Fibroblast of peridontal ligament (primary cell): Measurements from ENCODE around the gene GAS7.

ENCODE experiments used
- DNase-seq: peaks from one replicate; pipeline ENCODE4 v3.0.0-alpha.2; 2010; ENCODE audit errors: extremely low read depth

Gene GAS7

DNA sequence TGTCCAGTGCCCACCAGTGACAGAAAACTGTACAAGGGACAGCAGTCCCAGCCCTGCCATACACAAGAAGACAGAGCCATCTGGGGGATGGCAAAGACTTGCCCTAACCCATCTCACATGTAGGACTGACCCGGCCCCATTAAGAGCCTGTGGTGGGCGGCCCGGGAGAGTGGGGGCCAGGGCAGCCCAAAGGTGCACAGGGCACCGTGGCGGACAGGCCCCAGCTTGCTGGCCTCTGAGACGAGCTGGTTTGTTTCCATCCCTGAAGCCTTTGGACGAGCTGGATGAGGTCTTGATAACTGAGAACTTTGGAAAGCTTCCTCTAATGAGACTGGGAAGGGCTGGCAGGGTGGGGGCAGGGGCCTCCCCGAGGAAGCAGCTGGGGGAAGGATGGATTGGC, 282.3 kb downstream of the GAS7 start:
- DNase-seq, result no peak

DNA sequence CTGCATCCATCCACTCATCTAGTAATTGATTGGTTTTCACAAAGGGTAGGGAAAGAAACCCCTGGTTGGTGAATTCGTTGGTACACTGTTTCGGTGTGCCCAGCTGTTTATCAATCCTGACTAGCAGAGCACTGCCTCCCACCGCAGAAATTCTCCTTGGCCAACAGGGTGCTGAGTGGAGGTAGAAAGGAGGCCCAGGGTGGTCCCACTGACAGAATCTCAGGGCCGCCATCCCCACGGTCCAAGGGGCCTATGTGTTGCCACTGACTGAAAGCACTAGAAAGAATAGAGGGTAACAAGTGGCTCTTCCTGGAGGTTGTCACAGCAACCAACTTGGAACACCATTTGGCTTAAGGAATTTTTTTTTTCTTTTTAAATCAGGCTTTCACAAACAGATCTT, 284.9 kb downstream of the GAS7 start:
- no peak for DNase-seq

DNA sequence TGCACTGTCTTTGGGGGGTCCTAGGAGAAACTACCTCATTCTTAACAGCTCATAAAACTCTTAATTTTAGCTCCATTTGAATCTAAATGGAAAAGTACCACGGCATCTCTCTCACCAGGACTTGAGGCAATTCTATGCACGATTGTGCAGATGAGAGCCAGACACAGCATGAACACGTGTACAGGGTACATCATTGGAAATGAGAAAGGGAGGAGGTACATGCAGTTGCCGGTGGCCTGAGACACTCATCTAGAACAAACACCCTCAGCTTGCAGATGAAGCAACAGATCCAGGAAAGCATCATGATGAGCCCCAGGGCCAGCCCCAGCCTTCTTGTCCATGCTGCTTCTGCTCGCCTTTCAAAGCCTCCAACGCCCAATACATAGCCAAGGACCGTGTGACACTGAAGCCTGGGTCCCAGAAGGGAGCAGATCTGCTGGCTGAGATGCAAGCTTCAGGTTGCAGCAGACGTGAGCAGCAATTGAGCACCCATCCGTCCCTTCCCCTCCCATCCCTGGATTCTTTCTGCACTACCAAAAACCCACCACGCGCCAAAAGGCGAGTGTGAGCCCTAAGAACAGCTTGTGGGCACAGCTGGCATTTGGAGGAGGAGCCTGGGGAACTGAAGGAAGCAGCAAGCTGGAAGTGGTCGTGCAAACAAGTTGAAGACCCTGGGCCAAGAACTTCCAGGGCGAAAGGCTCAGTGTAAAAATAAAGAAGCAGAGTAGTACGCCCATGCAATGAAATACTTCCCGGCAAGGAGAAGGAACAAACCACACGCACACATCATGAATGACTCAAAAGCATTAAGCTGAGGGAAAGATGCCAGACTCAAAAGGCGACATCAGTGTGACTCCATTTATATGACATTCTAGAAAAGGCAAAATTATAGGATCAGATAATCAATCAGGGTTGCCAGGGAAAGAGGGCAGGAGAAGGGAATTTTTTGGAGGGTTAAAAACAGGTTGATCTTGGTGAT, 286.0 kb downstream of the GAS7 start:
- DNase-seq, result no peak

DNA sequence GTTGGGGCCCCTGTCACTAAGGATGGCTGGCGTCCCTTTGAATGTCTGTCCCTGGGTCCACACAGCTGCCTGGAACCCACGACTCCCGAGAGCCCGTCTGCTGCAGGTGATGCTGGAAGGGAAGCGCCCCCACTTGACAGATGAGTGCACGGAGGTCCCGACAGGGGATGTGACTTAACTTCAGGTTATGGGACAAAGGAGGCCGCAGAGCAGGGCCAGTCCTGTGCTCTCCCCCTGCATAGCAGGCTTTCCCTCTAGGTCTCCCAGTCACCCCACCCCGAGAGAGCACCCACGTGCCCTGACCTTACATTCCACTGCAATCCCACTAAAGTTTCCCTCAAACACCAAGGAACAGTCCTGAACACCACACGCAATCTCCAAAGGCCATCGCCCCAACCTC, 287.3 kb downstream of the GAS7 start:
- no peak for DNase-seq

DNA sequence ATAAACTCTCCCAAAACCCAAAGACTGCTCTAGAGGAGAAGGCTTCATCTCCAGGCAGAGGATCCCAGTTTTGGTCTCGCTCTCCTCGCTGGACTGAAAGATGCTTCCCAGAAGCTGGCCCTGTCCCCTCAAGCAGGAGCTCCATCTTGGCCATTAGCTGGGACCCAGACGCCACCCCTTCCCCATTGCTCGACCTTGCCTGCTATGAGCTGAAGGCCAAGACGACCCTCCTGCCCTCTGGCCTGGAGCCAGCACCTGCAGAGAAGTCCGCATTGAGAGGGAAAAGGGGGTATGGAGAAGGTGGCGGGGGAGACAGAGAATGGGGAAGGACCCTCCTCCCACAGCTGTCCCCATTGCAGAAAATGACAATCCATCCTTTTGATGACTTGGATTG, 289.8 kb downstream of the GAS7 start:
- no peak for DNase-seq

DNA sequence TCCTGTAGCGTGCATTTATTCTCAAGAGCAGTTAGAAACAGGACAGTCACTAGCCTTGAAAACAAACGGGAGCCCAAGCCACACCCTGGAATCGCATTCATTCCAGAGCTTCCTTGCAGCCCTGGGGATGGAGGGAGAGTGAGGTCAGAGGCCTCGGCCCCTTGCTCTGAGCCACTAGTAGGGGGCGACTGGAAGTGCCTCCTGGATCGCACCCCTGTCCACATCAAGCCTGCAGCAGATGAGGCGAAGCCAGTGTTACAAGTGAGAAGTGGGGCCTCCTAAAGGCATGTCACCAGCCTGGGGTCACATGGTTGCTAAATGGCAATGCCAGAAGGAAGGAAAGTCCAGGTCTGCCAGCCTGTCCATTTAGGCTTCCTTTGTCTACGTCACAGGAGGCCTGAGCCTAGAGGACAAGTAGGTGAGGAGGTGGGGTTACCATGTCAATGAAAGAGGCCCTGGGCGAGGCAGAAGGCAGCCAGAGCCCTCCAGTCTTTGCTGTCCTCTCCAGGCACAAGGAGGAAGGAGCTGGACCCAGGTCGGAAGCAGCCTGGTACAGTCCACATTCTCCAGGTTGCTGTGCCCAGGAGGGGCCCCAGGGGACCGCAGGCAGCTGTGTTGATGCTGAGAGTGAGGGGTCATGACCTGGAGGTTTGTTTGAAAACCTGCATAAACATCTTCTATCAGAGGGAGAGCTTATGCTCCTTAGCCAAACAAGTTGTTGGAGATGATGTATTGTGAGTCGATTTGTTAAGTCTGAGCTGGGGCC, 290.3 kb downstream of the GAS7 start:
- DNase-seq, result no peak

DNA sequence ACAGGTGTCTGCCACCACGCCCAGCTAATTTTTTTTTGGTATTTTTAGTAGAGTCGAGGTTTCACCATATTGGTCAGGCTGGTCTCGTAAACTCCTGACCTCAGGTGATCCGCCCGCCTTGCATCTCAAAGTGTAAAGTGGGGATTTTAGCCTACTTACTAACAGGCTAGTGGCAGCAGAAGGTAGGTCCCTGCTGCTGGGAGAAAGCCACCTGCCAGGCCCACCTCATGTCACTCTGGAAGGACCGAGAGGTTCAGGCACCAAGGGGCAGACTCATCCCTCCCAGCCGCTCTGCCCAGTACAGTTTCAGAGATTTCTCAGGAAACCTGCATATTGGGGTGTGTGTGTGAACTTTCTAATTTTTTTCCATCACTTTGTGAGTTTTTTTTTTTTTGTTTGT, 291.3 kb downstream of the GAS7 start:
- DNase-seq, result no peak

DNA sequence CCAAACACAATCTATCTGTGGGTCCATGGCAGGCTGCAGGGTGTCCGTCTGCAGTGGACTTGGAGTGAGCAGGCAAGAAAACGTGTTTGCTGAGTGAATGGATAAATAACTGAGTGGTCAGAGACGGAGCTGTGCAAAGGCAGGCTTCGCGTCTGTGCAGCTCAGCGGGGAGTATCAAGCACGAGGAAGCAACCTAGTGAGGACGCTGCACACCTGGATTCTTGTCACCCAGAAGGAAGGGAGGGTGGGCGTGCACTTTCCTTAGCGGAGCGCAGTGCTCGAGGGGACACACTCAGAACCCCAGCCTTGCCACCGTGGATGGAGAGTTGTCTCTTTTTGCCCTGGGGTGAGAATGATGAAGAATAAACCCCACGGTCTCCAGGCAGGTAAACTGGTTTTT, 291.8 kb downstream of the GAS7 start:
- DNase-seq, result no peak

DNA sequence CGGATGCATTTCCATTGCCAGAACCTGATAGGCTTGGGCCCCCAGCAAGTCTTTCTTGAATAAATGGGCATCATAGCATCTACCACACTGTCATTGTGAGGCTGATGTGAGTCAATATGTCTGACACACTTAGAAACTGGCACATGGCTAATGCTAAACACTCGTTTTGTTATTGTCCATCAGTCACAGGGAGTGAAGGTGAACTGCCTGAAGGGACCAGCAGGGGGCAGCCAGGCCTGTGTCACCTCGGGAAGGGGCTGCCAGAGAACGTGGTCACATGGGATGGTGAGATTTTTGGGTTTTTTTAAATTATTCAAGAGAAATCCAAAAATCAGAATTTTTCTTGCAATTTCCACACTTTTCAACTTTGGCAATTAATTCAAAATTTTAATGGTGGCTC, 292.5 kb downstream of the GAS7 start:
- DNase-seq, result no peak

DNA sequence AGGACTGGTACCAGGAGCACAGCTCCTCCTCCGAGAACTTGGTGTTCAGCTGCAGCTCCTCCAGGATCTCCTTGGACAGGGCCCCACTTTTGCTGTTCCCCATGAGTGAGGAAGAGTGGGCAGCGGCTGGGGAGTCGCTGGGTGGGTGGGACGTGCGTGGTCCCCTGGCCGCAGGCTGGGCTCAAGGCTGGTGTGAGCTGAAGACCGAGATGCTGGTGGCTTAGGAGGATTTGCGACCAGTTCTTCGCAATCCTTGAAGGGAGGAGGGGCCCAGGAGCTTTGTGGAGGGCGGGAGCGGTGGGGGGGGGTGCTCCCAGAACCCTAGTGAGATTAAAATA, 293.4 kb downstream of the GAS7 start, which contains the start of gene RCVRN:
TSS of gene RCVRN (minus strand) at position 194 of the 338 bp plus-strand sequence. CDS start at position 103, 91 bp downstream.
- no peak for DNase-seq

DNA sequence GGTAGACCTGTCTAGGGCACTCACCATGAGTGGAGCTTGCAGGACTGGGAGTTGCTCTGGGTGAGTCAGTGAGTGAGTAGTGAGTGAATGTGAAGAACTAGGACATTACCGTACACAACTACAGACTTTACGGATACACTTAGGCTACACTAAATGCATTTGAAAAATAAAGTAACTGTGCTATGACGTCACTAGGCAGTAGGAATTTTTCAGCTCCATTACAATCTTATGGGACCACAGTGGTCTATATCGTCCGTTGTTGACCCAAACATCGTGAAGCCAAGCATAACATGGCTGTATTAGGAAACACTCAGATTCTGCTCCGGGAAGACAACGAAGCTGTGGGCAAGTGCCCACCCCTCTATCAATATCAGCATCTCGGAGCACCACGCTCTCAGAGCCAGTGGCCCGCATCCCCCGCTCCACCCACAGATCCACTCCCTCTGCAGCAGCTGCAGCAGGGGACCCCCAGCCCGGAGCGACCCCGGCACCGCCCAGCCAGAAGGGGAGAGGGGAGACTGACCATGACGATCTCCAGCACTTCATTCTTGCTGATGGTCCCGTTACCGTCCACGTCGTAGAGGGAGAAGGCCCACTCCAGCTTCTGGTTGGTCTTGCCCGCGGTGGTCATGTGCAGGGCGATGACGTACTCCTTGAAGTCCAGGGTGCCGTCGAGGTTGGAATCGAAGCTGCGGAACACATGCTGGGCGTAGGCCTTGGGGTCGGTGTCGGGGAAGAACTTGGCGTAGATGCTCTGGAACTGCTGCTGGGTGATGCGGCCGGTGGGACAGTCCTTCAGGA, 293.9 kb downstream of the GAS7 start:
- DNase-seq, result no peak

DNA sequence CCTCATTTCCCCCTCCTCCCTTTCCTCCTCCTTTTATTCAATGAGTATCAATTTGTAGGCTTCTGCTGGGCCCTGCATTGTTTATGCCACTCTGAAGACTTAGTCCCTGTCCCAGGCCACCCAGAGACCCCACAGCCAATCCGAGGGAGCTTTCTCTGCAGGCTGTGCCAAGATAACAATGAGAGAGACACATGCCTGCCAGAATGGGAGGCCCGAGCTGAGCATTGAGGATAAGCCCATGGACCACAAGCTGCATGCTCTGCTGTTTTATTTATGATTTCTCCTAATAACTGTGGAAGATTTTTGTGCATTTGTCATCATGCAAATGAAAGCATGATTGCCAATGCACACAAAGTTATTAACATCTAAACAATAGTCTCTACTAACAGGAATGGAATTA, 296.3 kb downstream of the GAS7 start:
- DNase-seq, result no peak

DNA sequence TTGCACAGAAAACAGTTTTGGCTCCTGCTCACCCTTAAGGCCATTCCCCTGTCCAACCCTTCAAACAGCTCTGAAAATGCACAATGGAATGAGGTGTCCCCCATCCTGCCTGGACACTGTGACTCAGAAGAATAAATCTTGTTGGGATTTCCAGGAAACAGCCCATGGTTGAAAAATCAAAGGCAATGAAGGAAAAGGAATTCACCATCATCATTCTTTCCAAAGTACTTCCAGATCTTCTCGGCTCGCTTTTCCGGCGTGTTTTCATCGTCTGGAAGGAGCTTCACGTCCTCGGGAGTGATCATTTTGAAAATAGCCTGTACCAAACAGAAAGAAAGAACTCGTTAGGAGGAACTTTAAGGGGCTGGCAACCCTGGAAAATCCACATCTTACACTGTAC, 297.6 kb downstream of the GAS7 start:
- DNase-seq, result no peak

DNA sequence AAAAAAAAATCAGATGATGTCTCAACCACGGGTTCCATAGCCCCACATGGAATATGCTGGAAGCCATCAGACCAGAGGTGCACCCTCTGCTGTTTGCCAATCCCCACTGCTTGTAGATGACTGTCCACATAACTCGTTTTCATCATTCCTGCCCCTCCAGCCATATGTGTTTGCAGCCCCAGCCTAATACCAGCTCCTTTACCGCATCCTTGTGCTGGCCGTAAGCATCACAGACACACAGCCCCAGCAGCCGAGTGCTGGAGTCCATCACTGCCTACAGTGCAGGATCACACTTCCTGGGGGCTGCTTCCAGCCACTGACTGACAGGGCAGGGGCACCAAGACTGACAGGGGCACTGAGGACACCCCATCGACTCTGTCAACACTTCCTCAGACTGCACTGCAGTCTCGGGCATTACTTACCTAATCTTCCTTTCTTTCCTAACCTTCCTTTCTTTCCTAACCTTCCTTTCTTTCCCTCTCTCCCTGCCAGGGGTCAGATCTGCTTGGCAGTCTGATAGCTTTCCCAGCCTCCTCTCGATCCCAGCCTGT, 298.3 kb downstream of the GAS7 start:
- DNase-seq, result no peak

DNA sequence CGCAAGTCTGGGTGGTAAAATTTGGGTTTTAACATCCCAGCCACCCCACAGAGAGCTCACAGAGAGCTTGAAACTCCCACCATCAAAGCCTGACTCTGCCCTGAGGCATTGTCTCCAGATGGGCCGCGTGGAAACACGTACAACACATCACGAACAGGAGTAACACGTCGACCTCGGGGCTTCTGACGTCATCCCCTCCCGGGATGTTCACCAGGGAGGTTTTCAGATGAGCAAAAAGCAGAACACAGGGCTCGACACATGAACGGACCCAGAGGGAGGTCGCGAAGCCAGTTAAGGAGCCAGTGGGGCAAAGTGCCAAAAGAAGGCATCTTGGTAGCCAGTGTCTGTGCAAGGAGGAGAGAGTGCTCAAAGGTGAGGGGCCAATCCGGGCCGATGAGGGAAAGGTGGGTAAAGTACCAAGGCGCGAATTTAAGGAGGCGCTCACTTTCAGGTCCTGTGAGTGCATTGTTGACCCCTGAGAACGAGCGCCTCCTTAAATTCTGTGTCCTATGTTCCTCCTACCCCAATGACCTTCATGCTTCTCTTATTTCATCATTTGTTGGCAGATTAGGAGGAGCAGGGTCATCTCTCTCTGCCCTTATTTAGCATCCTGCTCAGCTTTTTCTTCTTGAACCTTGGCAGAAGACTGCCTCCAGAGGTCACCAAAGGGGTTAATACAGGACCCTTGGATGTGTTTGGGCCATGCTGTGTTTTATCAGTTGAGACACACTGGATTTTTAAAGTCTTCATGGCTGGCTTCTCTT, 298.9 kb downstream of the GAS7 start:
- DNase-seq, result no peak

DNA sequence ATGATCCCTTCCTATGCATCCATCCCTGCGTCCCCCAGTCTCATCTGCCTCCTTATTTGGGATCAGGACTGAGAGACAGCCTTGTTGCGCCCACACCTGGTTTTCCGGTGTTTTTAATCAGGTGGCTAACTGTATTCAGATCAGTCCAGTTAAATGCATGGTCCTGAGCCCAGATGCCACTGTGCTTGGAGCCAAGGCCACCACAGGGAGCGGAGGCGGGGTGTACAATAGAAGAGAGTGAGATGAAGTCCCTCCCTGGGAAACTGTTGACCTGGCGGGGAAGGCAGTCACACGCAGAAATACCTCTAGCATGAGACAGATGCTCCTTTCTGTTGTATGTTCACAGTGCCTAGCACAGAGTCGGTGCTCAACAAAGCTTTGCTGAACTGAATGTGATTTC, 299.6 kb downstream of the GAS7 start:
- DNase-seq, result no peak

DNA sequence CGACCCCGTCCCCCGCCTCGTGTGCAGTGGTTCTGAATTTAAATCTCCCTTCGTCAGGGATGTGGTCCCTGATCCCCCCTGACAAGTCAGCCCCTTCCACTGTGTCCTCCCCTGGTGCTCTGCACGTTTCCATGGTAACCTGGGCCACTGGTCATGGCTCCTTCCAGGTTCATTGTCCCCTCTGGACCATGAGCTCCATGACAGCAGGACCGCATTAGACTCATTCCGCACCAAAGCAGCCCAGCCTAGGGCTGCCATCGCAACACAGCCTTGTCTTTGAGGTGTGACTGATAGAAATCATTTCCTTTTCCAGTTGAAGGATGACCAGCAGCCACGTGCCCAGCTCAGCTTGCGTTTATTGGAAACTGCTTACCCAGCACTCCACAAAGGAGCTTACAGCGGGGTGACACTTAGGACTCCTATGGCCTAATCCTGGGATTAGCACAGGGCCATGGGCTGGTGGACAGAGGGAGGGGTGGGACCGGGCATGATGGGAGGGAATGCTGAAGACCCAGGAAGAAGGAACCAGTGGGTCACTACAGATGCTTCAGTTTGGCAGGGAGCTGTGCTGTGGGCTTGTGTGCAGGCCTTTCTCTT, 300.9 kb downstream of the GAS7 start:
- DNase-seq, result no peak

DNA sequence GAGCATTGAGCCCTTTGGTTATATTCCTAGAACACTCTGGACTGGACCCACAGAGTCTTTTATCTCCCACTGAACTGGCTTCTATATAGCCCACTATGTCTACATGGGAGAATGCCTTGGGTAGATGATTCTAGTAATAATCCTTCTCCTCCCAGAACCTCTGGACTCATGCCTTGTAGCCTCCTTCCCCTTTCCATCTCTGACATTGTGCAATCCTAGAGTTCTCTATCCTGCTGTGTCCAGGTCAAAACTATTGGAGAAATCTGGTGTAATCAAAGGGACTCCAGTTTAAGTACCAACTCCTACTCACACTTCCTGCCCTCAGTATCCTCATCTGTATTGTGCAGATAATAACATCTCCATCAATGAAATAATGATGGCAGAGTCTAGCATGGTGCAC, 302.5 kb downstream of the GAS7 start:
- no peak for DNase-seq

DNA sequence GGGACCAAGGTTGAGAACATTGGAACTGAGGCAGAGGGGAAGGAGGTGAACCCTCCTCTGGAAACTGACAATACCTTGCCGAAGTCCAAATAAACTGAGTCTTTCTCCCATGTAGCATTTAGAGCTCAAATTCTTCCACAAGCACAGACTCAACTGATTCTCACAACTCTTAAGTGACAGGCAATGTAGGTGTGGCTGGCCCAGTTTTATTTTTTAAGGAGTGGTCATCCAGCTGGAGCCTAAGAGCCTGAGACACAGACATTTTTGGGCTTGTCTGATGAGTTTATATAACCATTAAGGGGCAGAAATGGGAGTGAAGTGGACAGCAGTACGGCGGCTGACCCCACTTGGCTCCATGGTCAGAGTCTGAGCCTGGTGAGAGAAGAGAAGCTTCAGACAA, 304.2 kb downstream of the GAS7 start:
- DNase-seq, result no peak

DNA sequence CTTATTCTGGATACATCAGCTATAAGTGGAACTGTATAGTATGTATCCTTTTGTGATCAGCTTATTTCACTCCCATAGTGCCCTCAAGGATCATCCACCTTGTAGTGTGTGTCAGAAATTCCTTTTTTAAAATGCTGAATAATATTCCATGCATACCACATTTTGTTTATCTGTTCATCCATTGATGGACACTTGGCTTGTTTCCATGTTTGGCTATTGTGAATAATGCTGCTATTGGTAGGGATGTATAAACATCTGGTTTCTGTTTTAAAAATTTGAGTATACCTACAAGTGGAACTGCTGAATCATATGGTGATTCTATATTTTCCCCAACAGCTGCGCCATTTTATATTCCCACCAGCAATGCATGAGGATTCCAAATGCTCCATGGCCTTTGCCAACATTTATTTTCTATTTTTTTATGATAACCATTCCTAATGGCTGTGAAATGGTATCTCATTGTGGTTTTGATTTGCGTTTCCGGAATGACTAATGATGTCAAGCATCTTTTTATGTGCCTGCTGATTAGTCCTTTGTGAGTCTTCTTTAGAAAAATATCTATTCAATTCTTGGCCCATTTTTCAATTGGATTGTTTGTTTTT, 304.9 kb downstream of the GAS7 start:
- DNase-seq, result no peak
